GM21825 (cell line): ENCODE results near the gene ALKBH4.
"Not testable (repeated sequence)": the region's sequence is repeated elsewhere in the genome, so short reads cannot be mapped to it uniquely, and the experiment has no call there.

Experiments used
- ATAC-seq: cut with Tn5 transposase; IDR thresholded peaks from one replicate; pipeline ENCODE4 v1.9.1; 2021; ENCODE audit warnings: mild to moderate bottlenecking, moderate library complexity; ENCODE audit not compliant: unreplicated experiment

ALKBH4 gene

GRCh38 chr7:102478314-102479208, 13.9 kb upstream of the ALKBH4 start, which contains the start of gene POLR2J:
POLR2J (minus strand) TSS chr7:102478922; CDS start chr7:102478860, 62 bp downstream.
- peak; percentile 75 for ATAC-seq

- not testable (repeated sequence) for ATAC-seq
Measured at GRCh38 chr7:102474736-102475435, 10.2 kb upstream of the ALKBH4 start.

DNA sequence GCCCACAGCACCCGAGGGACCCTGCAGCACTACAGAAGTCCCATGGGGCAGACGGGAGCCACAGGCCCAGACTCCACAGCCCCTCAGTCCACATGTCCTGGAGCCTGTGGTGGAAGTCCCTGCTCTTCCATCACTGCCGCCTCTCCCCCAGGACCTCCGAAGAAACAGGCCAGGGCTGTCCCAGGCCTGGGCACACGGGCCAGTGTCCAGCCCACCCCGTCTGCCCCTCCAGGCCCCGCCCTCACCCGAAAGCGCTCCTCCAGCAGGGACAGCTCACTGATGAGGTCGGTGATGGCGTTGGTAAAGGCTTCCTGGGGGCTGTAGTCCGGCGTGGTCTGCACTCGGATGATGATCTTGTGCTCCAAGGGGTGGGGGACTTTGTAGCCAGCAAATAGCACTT, 9.5 kb upstream of the ALKBH4 start:
- not testable (repeated sequence) for ATAC-seq

GRCh38 chr7:102473271-102473991, 8.8 kb upstream of the ALKBH4 start:
- no peak for ATAC-seq

- ATAC-seq, result no peak
Measured at GRCh38 chr7:102472126-102473041, 7.7 kb upstream of the ALKBH4 start.

- ATAC-seq, result no peak
Measured at GRCh38 chr7:102471791-102472125, 7.1 kb upstream of the ALKBH4 start.

GRCh38 chr7:102469972-102470825, 5.5 kb upstream of the ALKBH4 start:
- ATAC-seq, result no peak

GRCh38 chr7:102469351-102469971, 4.8 kb upstream of the ALKBH4 start:
- no peak for ATAC-seq

DNA sequence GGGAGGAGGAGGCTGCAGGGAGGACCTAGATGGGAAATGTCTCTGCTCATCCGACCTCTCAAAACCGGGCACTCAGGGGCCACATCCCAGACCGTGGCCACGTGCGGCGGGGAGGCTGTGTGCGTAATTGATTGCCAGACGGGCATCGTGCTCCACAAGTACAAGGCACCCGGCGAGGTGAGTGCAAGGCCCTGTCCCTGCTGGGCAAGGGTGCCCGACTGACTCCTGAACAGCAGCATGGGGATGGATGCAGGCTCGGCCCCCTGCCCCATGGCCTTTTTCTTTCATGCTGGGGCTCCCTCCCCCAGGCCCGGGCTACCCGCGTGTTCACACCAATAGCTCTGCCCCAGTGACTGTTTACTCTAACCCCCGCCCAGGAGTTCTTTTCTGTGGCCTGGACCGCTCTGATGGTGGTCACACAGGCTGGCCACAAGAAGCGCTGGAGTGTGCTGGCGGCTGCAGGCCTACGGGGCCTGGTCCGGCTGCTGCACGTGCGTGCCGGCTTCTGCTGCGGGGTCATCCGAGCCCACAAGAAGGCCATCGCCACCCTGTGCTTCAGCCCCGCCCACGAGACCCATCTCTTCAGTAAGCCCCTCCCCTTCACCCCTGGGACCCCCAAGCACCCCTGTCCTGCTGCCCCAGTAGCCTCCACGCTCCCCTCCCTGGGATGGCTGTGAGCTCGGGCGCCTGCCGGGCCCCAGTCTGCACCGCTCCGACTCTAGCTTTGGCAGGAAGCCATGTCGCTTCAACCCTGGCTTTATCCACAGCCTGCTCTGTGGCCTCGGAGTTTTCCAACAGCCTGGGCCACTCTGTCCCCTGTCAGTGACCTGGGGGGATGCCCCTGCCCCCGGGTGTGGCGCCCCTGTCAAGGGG, 4.1 kb upstream of the ALKBH4 start:
- ATAC-seq, result no peak

- ATAC-seq, result no peak
Measured at GRCh38 chr7:102467581-102468477, 3.2 kb upstream of the ALKBH4 start.

- no peak for ATAC-seq
Measured at GRCh38 chr7:102466097-102466496, 1.4 kb upstream of the ALKBH4 start.

DNA sequence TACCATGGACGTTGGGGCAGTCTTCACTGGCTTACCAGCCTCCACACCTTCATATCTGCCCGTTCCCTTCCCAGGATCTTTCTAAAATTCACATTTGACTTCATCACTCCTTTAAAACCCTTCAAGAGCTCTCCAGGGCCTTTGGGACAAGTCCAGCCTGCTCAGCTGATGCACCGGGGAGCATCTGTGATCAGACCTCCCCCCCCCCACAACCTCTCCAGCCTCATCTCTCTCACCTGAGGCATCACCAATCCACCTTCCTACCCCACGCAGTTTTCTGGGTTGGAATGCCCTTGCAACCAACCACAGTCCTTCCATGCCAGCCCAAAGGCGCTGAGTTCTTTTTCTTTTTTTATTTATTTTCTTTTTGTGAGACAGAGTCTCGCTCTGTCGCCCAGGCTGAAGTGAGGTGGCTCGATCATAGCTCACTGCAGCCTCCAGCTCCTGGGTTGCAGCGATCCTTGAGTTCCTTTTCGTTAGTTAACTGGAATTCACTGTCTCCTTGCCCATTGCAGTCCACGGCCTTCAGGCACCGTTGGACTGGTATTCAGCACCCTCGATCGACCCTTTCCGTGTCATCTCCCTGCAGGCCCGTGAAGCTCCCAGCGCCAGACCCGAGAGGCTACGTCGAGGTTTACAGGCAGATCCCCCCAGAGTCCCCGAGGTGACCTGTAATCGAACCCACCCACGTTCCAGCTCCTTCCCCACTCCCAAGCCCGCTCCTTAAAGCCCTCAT, 654 bp downstream of the ALKBH4 start:
- no peak for ATAC-seq

- ATAC-seq, result no peak
Measured at GRCh38 chr7:102460467-102460866, 4.2 kb downstream of the ALKBH4 start.

GRCh38 chr7:102459221-102459844, 5.3 kb downstream of the ALKBH4 start:
- no peak for ATAC-seq

DNA sequence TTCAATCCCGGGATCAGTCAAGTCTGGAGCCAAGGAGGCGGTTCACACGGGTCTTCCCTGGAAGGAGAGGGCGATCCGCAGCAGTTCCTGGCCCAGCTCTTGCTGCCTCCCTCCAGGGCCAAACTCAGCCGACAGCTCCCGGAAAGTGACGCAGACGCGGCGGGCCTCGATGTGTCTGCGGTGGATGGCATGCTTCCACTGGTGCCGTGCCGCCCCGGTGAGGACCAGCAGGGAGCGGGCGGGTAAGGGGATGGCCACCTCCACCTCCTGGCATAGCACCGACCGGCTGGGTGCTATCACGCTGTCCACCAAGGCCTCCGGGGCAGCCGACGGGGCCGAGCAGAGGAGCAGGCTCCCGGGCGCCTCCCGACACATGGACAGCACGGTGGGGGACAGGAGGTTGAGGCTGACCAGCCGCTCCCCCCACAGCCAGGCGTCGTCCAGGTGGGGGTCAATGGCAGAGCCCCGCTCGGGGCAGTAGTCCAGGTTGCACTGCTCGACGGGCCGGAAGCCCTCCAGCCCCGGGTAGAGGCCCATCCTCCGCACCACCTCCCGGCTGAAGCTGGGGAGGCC, 7.2 kb downstream of the ALKBH4 start:
- no peak for ATAC-seq

DNA sequence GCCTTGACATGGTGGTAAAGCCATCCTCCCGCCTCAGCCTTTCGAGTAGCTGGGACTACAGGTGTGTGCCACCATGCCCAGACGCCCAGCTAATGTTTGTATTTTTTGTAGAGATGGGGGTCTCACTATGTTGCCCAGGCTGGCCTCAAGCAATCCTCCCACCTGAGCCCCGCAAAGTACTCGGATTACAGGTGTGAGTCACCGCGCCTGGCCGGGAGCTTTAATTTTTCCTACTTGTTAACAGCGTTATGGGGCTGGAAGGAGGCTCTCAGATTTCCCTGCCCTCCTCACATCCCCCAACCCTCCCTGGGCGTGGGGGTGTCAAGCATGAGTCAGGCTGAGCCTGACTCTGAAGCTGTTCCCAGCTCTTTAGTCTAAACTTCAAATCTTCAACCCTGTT, 8.3 kb downstream of the ALKBH4 start:
- ATAC-seq, result no peak
